NCI-H2227 (cell line): ENCODE data around the gene CATSPERZ.

Experiments
- DNase-seq: peaks from one replicate; lab custom pipeline; 2025; ENCODE audit not compliant: unreplicated experiment; lab: John Stamatoyannopoulos, UW

The CATSPERZ gene

GRCh38 chr11:64263947-64264317, 36.2 kb upstream of the CATSPERZ start:
- DNase-seq, result no peak

DNA sequence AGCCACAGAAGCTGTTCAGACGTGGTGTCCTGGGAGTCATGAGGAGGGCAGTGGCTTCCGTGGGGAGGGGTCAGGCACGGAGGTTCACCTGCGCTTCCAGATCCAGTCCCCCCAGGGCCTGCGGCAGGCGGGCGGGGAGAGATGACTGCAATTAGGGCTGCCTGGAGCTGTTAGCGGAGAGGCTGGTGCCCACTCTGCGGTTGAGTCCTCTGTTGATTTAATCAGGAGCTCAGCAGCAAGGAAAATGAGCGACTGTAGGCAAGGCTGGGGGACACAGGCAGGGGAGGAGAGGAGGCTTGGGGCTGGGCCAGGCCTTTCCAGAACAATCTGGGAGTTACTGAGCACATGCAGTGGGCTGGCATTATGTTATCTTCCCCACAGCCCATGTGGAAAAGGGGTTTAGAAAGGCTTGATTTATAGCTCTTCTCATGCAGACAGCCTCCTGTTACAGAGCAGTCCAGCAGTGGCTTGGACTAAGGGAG, 35.7 kb upstream of the CATSPERZ start:
- DNase-seq, result peak; percentile 62

DNA sequence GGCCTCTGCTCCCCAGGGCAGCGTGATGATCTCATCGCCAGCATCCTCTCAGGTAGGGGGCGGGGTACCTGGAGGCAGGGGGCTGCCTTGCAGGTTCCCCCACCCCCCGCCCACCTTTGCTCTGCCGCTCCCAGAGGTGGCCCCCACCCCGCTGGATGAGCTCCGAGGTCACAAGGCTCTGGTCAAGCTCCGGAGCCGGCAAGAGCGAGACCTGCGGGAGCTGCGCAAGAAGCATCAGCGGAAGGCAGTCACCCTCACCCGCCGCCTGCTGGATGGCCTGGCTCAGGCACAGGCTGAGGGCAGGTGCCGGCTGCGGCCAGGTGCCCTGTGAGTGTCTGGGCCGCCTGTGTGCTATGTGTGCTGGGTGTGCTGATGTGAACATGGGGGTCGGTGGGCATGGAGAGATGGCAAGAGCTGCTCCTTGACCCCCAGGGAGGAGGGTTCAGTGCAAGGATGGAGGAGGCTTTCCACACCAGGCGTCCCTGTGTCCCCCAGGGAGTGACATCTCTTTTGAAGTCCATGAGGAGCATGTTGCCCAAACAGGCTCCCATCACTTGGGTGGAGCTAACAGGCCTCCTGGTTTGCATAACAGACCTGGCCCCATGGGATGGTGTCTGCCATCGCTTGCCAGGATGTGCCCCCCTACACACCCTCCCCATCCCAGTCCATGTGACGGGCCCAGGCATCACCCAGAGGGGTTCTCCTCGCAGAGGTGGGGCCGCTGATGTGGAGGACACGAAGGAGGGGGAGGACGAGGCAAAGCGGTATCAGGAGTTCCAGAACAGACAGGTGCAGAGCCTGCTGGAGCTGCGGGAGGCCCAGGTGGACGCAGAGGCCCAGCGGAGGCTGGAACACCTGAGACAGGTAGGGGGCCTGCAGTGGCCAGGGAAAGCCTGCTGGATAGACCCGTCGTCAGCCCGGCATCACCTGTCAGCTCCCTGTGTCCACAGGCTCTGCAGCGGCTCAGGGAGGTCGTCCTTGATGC, 34.7 kb upstream of the CATSPERZ start:
- no peak for DNase-seq

GRCh38 chr11:64266339-64266738, 33.8 kb upstream of the CATSPERZ start:
- no peak for DNase-seq

DNA sequence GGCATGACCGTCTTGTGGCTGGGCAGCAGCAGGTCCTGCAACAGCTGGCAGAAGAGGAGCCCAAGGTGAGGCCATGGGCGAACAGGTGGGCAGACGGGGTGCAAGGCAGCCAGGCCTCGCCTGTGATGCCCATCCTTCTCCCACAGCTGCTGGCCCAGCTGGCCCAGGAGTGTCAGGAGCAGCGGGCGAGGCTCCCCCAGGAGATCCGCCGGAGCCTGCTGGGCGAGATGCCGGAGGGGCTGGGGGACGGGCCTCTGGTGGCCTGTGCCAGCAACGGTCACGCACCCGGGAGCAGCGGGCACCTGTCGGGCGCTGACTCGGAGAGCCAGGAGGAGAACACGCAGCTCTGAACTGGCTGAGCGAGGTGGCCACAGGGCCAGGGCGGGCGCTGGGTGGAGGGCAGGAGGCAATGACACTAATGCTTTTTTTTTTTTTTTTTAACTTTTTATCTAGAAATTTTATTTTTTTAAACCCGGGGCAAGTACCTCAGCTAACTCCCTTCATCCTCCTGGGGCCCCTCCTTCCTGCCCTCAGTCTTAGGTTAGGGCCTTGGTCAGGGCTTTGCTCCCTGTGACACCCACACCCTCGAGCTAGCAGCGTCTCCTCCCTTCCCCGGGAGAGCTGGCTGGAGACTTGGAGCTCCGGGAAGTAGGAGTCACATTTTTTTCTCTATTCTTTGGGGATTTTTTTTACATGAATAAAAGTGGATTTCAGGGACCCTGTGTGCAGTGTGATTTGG, 32.8 kb upstream of the CATSPERZ start:
- no peak for DNase-seq

DNA sequence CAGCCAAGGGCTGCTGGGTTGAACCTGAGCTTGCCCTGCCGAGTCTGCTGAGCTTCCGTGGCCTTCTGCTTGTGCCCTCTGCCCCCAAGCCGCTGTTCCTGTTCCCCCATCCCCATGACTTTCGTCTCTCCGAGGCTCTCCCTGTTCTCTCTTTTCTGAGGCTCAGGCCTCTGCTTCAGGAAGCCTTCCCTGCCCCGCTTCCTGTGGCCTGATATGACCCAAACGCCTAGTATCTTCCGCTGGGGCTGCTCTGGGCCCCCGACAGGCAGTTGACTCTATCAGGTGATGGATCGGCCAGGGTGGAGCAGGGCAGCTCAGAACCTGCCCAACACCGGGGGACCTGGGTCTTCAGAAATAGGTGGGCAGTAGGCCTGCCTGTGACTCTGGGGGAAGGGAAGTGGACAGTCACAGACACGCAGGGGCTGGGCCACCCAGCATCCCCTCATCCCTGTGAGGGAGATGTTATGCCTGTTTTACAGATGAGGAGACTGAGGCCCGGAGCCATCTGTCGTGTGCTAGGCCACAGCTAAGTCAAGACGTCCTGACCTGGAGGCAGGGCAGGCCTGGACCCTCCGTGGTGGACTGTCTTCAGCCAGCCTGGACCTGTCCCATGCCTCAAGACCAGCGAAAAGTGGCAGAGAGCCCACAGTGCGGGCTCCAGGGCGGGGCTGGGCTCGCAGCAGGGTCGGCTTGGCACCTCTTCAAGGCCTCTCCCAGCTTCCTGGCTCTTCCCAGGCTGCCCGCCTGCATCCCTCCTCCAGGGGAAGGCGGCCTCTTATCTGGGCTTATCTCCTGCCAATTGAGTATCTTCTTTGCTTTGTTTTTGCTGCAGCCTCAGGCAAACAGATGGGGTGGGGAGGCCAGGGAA, 31.9 kb upstream of the CATSPERZ start:
- DNase-seq, result peak; percentile 41

DNA sequence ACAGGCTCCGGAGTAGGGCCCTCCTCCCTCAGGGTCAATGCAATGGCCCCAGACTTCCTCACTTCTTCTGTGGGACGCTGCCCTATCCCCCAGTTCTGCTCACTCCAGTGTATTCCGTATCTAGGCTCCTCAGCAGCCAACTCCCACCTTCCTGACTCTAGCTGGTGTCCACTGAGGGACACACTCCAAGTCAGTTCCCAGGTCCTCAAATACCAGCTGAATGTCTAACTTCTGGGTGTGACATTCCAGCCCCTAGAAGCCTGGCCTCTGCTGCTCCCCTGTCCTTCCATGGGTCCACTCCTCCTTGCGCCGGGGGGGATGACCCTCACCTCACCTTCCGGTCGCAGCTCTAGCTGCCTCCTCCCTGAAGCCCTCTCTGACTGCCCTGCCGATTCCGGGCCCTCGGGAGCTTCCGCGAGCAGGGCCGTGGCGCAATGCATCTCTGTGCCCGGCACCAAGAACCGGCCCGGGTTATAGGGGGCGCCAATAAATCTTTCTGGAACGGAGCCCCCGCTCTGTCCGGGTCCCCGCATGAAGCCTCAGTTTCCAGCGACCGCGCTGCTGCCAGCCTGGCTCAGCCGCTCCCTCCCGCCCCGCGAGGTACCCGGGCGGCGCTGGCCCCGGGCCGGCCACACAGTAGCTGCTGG, 31.1 kb upstream of the CATSPERZ start:
- DNase-seq, result peak; percentile 53

GRCh38 chr11:64269540-64270220, 30.5 kb upstream of the CATSPERZ start:
- peak; percentile 99 for DNase-seq

DNA sequence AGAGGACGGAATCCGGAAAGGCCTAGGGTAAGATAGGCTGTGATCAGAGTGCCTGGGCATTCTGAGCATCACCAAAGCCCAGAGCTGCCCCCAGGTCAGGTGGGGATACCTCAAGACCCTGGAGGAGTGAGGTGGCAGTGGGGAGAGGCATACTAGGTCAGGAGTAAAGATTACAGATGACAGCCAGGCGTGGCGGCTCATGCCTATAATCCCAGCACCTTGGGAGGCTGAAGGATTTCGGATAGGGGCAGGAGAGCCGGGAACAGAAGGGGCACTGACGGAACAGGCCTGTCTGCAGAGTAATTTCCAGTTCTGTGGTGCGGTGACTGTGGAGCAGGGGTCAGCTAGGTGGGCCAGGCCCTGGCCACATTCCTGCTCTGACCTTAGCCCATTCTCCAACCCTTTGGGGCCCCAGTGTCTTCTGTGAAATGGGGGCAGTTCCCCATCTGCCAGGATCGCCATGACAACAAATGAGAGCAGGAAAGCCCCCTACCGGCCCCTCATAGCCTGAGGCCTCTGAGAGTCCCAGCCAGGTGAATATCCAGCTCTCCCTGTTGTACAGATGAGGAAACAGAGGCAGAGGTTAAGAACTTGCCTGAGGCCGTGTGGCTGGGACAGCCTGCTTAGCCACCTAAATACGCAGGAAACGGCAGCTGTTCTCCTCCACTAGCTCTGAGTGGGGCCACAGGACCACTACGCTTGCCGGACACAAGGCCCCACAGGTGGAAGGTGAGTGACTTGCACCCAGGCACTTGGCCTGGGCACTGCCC, 24.9 kb upstream of the CATSPERZ start:
- DNase-seq, result no peak

GRCh38 chr11:64275841-64276240, 24.3 kb upstream of the CATSPERZ start:
- no peak for DNase-seq

- DNase-seq, result no peak
These were observed 23.3 kb upstream of the CATSPERZ start for GRCh38 chr11:64276653-64277431.

- DNase-seq, result no peak
These were observed 21.5 kb upstream of the CATSPERZ start for GRCh38 chr11:64278576-64279190.

DNA sequence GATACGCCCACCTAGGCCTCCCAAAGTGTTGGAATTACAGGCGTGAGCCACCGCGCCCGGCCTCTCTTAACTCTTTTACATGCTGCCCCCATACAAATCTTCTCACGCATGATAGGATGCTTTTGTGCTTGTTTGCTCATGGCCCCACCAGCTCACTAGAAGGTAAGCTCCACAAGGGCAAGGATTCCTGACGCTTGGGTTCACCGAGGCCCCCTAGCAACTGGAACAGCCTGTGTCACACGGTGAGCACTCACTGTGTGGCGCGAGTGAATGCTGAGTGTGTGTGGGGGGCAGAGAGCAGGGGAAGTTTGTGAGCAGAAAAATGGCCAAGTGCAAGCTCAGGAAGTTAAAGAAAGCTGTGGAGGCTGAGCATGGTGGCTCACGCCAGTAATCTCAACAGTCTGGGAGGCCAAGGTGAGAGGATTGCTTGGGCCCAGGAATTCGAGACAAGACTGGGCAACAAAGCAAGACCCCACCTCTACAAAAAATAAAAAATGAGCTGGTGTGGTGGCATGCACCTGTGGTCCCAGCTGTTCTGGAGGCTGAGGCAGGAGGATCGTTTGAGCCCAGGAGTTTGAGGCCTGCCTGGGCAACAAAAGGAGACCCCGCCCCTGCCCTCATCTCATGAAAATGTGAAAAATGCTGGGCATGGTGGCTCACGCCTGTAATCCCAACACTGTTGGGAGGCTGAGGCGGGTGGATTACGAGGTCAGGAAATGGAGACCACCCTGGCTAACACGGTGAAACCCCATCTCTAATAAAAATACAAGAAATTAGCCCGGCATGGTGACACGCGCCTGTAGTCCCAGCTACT, 18.0 kb upstream of the CATSPERZ start:
- no peak for DNase-seq

DNA sequence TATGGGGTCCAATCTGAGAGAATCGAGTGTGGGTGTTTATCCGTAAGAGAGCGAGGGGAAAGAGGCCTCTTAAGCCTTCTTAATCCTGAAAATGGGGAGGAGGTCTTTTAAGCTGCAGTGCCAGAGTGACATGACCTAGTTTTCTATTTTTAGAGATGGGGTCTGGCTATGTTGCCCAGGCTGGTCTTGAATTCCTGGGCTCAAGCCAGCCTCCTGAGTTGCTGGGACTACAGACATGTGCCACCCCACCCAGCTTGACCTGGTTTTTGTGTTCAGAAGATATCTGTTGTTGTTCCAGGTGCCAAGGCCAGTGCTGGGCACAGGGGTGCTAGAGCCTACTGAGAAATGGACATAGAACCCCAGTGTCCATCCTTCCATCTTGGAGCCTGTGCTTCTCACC, 17.1 kb upstream of the CATSPERZ start:
- DNase-seq, result no peak

DNA sequence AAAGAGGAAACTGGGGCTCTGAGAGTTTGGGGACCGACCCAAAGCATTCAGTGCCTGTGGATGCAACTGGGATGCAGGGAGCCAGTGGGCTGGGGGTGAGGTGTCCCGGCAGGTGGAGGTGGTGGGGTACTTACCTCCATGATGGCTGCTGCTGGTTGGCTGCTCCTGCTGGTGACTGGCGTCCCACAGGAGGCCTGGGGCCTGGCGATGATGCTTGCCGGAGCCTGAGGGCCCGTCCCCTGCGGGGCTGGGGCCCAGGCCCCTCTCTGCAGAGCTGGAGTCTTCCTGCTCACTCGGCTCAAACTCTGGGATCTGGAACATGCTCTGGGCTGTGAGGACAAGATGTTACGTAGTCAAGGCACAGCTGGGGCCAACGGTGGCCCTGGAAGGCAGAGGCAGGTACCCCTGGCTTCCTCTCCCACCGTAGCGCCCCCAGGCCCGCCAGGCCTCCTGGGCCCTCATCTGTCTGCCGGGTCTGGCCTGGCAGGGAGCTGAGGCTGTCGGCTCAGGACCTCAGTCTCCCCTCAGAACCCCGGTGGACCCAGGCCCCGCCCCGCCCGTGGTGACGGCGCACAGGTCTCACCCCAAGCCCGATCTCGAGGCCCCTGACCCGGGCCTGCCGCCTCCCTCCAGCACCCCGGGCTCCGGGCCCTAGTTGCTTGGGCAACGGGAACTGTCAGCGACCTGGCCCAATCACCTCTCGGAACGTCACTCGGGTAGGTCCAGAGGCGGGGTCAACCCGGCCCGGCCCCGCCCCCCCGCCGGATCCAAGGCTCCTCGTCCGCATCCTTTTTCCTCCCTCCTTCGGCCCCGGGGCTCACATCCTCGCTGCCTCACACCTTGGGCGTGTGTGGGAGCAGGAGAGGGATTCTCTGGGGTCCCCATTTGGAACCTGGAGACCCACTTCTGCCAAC, 15.9 kb upstream of the CATSPERZ start, which contains the start of gene BAD:
Gene BAD (minus strand): TSS at position 618 of the 914 bp plus-strand sequence. CDS start 297 bp downstream, at position 321.
- peak; percentile 95 for DNase-seq
